ENCODE measurements around the gene SORD. TPM values are rescaled to one million over a fixed set of nuclear protein-coding genes. Genes with fewer than 3 reads are reported as not detected.
"Not testable (repeated sequence)": the region's sequence is repeated elsewhere in the genome, so short reads cannot be mapped to it uniquely, and the experiment has no call there.

The SORD gene
- total RNA-seq, 1 experiment from 2014 or later, result 65.1 TPM

DNA sequence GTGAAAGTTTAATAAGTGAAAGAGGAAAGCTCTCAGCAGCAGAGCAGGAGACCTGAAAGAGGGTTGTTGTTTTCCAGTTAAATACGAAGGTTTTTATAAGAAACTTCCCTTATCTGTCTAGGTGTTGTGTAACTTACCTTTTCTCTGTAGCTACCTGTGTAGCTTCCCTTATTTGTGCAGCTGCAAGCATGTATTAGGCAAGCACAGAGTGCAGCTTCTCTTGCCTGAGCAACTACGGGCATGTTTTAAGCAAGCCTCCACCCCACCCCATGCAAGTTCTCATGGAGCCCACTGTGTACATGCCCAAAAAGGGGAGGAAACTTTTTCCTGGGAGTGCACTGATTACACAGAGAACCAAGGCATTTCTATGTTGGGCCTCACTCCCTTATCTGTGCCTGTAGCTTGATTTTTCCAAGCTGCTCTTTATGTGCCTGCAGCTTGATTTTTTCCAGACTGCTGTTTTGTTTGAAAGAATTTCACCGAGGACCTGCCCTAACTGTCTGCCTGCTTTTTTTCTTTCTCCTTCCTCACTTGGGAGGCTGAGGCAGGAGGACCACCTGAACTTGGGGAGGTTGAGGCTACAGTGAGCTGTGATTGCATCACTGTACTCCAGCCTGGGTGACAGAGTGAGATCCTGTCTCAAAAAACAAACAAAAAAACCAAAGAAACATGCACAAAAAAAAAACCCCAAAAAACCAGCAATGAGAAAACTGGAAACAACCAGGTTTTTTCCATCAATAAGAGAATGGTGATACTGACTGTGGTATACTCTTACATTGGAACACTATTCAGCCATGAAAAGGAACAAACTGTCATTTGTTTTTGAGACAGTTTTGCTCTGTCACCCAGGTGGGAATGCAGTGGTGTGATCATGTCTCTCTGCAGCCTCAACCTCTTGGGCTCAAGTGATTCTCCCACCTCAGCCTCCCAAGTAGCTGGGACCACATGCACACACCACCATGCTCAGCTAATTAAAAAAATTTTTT is 36.0 kb downstream of the SORD start:
- not testable (repeated sequence) for DNase-seq (ENCODE audit: extremely low read depth, low read depth)

DNA sequence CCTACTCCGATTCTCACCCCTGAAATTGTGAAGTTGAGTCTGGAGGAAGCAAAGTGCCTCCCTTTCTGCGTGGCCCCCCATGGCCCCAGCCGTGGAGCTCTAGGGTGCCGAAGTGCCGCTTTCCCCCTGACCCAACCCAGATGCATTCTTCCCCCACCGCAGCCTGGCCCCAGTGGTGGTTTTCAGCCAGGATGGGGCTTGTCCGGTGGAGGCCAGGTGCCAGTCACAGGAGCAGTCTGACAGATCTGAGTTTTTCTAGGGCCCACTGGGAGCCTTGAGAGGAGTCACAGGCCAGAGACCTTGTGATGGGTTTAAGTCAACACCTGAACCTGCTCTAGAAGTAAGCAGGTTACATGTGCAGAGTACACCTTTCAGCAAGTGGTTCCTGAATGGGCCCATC is 39.3 kb downstream of the SORD start:
- DNase-seq (ENCODE audit: extremely low read depth, low read depth), result not testable (repeated sequence)

DNA sequence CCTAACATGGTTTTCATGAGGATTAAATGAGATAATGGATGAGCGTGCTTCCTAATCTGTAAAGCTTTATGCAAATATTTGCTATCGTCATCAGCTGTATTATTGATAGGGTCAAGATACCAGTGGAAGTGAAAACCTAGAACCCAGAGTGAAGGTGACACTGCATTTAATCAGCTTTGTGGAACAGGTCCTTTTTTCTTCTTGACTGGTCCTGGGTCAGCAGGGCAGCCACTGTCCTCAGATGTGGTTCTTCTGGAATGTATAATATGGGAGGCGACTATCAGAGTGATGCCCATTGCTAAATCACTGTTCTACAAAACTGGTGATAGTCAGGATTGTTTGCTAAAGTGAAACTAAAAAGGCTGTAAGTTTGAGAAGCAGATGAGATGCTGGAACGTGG is 41.4 kb downstream of the SORD start:
- no peak for DNase-seq (ENCODE audit: extremely low read depth, low read depth)

DNA sequence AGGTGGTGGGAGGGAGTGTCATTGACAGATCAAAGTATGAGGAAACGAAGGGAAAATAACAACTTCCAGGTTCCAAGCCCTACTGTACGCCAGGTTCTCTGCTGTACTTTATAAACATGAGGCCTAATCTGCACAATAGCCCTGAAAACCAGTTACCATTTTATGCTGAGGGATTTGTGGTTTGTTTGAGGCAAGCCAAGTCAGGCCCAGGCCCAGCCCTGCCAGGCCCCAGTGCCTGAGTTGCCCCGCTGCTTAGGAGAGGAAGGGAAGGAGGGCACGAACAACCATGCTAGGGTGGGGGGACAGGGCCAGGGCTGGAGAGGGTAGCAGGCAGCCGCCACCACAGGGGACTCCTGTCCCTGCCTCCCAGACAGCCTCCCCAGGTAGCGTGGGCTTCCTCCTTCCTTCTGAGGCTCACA is 47.0 kb downstream of the SORD start:
- not testable (repeated sequence) for DNase-seq (ENCODE audit: extremely low read depth, low read depth)

DNA sequence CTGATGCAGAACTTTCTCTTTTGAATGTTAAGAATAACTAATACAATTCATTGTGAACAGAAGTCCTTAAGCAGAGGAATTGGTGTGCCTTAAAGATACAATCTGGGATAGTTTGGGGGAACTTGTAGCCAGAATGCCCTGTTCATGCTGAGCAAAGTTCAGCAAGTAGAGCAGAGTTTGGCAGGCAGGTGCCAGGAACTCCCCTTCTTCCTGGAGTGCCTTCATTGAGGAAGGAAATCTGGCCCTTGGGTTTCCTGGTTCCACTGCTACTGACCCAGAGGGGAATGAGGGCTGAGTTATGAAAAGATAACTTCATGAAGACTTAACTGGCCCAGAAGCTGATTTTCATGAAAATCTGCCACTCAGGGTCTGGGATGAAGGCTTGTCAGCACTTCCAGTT is 50.6 kb downstream of the SORD start:
- DNase-seq (ENCODE audit: extremely low read depth, low read depth), result not testable (repeated sequence)

DNA sequence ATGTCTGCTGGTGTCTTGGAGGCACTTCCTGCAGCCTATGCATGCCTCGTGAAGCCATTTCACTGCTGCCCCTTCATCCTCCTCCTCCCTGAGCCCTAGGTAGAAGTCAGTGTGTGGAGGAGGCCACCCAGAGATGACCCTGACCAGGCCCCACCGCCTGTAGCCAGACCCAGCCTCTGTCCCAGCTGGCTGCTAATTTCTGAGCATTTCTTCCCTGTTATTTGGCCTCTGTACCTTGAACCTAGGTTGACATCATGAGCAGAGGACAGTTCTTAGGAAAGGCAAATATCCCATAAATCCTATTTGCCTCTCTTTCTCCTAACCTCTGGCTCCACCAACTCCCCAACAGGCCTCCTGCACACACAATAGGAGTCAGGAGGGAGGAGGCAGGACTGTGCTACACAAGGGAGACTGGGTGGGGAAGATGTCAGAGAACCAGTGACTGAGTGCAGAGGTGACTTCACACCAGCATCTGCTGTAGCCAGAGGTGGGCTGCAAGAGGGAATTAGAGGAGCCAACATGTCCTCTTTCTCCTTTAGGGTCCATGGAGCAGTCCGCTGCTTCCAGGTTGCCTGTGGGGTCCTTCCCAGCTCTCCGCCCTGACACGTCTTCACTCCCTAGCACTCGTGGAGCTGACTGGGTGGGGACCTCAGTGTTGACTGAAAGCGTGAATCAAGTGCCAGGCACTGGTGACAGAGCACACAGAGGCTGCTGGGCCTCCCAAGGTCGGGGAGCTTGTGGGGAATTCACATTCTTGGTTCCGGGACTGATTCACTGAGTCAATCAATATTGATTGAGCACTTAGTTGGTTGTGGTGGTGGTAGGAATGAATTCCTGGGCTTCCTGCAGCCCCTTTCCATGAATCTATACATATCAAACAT is 52.7 kb downstream of the SORD start:
- not testable (repeated sequence) for DNase-seq (ENCODE audit: extremely low read depth, low read depth)

DNA sequence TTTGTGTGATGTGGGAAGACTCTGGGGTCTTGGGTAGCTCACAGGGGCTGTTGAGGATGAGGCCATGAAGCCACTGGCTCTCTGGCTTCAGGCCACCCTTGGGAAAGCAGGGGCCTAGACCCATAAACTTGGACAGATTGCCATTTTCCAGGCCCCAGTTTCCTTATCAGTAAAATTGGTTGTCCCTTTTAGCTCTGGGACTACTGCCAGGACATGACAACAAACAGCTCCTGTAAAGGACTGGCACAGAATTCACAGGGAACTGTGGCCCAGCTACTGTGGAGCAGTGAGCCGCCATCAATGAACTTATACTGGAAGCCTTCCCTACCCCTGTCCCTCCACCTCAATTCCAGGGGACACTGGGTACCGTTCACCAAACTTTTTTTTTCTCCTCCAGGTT is 54.4 kb downstream of the SORD start:
- DNase-seq (ENCODE audit: extremely low read depth, low read depth), result not testable (repeated sequence)

DNA sequence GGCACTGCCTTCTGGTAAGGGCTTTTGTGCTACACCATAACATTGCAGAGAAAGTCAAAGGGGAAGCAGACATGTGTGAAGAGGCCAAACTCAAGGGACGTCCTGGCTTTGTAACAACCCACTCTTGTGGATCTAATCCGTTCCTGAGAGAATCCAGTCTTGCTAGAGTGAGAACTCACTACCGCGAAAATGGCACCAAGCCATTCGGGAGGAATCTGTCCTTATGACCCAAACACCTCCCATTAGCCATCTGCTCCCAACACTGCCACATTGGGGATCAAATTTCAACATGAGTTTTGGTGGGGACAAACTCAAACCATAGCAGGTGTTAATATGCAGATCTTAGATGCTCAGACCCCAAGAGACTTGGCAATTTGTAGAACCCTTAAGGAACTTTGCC is 56.2 kb downstream of the SORD start:
- not testable (repeated sequence) for DNase-seq (ENCODE audit: extremely low read depth, low read depth)

DNA sequence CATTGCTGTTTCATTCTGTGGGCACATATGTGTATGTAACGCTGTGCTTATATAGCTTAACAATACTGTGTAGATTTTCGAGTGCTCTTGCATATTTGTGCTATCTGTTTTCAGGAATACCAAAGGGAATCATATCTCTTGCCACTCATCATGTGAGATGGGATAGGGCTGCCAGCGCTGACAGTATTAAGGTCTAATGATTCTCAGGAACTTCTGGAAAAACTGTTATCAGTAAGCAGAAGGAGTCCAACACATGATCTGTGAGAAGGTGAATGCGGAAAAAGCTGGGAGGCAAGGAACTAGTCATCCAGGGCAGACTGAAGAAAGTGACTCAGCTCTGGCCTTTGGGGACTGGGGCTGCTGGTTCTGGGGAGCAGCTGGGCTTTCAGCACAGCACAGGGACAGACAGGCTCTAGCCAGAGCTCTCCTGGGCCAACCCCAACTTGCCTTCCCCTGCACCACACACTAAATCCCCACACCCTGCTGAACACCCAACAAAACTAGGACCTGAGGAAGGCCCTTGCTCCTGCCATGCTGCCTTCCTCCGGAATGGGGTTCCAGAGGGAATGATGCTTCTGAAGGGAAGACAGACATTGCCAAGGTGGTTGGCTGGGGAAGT is 56.7 kb downstream of the SORD start:
- DNase-seq (ENCODE audit: extremely low read depth, low read depth), result not testable (repeated sequence)

DNA sequence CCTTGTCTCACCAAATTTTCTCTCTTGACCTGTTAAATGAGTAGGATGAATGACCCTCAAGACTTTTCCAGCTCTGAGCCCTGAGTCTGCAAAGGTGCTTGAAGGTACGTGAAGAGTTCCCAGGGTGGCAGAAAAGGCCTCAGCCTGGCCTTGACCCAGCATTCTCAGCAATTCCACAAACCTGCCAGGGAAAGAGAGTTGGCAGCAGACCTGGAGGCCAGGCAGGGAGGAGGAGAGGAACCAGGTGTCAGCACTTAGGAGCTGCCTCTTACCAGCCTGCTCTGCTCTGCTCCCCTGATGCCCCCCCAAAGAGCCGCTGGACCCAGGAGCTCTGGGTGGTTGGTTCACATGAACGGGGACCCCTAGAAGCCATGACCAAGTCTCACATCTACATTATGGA is 57.6 kb downstream of the SORD start:
- DNase-seq (ENCODE audit: extremely low read depth, low read depth), result not testable (repeated sequence)

DNA sequence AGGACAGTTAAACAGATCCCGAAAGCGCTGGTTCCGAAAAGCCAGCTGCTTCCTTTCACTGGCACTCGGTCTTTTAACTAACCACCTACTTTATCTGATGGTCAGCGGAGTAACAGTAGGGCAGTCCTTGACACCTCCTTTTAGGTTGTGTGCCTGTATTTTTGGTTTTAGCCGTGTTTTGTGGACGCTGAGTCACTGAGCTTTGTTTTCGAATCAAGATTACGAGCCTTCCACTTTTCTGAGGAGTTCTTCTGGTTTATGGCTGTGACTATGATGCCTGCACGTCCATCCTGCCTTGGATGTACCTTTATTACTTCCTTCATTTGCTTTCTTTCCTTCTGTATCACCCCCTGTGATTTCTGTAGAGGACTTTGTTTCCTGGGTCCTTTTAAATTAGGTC is 59.4 kb downstream of the SORD start:
- not testable (repeated sequence) for DNase-seq (ENCODE audit: extremely low read depth, low read depth)

DNA sequence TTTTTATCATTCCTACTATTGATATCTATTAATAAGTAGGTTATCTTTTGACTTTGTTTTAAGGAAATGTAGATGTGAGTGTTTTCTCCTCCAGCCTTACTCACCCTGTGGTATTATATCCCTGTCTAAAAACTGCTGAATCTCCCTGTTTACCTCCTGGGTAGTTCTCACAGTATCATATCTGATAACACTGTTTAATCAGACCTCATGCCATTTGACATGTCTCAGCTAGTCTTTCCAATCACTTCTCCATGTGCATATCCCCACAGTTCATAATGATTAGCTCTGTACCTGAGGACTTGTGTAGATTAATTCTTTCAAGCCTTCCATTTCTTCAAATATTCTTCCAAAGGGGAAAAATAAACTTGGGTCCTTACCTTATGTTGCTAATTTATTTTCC is 60.2 kb downstream of the SORD start:
- DNase-seq (ENCODE audit: extremely low read depth, low read depth), result no peak

DNA sequence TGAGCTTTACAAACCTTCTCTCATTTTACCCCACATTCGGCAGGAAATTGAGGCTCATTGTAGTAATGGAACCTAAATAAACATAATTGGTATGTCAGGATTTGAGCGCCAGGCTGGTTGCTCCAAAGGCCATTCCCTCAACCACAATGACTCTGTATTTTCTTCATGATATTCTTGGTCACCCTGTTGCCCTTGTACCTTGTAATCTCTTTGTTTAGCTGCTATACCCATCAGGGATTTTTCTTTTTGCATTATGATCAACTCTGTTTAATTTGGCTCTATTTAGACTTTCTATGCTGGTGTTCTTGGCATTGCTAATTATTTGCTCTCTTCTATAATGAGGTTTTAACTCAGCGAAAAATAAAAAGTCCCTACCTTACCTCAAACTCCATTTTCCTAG is 61.2 kb downstream of the SORD start:
- no peak for DNase-seq (ENCODE audit: extremely low read depth, low read depth)

DNA sequence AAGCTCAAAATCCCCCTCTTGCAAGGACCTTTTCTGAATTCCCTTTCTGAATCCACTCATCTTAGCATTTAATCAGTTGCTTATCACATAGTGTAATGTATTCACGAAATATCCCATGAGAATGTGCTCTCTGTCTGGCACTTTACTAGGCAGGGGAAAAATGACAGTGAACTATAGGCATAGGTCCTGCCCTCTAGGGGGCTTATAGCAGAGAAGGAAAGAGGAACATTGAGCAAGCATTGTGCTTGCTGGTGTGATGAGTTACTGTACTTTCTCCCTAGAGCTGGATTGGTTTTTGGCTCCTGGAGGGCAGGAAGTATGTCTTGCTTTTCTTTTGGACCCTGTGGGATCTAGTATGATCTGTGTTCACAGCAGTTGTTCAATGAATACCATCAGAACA is 64.5 kb downstream of the SORD start:
- no peak for DNase-seq (ENCODE audit: extremely low read depth, low read depth)

DNA sequence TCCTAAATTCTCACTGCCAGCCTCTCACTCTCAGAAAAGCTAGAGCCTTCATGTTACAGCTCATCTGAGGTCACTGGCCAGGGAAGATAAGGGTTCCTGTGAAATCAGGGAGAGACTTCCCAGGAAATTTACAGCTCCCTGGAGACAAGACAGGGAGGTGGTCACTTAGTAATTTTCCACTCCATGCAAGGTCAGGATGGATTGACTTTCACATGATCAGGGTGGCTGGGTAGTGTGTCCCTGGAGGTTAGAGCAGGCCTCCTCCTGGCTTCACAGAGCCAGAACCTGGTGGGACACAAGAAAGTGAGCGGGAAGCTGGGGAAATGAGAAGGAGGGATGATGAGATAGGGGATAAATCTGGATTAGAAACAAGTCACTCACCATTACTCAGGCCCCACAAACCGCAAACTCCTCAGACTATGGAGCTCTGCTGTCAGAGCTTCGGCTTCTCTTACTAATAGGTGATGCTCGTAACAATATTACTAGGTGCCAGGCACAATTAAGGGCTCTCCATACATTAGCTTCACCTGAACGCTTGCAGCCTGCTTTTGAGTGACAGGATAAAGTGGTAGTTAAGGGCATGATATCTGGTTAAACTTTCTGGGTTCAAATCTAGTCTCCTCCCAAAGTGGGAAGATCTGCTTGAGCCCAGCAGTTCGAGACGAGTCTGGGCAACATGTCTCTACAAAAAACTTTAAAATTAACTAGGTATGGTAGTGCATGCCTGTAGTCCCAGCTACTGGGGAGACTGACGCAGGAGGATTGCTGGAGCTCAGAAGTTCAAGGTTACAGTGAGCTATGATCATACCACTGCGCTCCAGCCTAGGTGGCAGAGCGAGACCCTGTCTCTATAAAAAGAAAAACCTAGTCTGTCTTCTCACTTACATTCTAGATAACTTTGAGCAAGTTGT is 66.1 kb downstream of the SORD start:
- DNase-seq (ENCODE audit: extremely low read depth, low read depth), result no peak

DNA sequence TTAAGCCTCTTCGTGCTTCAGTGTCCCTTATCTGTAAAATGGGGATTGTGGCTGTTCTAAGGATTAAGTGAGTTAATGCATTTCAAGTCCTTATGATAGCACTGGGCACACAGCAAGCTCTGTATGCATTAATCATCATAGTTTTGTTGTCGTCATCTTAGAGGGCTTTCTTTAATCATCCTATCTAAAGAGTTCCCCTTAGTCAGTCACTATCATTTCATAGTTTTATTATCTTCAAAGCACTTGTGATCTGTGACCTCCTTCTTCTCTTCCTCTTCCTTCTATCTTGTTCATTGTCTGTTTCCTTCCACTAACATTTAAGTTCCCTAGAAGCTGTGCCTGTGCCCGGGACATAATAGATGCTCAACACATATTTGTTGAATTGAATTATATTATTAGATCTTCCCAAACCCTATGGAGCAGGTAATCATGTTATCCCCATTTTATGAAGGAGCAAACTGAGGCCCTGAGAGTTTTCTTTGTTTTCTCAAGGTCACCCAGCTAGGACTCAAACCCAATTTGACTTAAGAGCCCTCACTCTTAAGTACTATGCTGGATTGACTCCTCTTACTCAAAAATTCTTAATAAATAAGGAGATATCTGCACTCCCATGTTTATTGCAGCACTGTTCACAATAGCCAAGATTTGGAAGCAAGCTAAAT is 66.8 kb downstream of the SORD start:
- no peak for DNase-seq (ENCODE audit: extremely low read depth, low read depth)

DNA sequence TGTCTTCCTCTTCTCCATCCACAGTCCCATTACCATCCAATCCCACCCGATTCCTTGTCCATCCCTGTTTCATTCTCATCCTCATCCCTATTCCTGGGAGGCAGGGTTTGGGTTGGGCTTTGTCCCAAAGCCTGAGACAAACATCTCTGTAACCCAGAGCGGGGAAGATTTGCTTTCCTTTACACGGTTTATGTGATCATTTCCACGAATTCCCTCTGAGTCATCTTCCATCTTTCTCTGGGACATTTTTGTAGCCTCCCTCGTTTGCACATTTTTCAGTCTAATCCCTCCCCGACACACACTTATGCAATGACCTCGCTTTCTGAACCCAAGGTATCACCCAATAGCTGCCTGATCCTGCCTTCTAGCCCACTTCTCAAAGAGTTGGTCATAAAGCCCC is 68.2 kb downstream of the SORD start:
- no peak for DNase-seq (ENCODE audit: extremely low read depth, low read depth)

DNA sequence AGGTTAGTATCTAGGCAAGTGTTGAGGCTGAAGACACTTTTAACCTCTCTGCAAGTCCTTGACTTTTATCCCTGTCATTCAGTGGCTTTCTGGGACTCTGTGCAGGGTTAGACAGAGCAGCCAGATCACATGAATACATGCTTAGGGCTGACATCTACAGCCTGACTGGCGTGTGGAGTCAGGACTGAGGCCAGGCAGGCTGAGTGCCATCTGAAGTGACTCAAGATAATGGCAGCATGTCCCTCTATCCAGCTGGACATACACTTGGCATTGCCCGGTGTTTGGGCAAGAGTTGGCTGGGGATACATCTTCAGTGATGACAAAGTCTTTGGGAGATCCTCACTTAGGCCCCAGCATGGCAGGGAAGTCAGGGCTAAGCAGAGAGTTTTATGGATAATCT is 68.6 kb downstream of the SORD start:
- DNase-seq (ENCODE audit: extremely low read depth, low read depth), result no peak

DNA sequence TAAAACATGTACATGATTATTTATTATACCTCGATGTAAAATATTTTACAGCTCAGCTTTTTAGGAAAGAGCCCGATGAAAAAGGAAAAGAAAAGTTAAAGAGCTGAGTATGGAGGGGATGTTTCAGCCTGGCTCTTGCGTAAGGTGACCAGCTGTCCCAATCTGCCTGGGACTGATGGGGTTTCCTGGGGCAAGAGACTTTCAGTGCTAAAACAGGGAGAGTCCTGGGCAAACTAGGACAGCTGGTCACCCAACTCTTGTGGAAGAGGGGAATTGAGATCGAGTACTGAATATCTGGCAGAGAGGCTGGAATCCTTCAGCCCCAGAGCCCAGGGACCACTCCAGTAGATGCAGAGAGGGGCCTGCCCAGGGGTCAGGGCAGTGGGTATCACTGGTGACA is 70.0 kb downstream of the SORD start:
- no peak for DNase-seq (ENCODE audit: extremely low read depth, low read depth)
